ENCODE results near the gene RDH13.

DNA sequence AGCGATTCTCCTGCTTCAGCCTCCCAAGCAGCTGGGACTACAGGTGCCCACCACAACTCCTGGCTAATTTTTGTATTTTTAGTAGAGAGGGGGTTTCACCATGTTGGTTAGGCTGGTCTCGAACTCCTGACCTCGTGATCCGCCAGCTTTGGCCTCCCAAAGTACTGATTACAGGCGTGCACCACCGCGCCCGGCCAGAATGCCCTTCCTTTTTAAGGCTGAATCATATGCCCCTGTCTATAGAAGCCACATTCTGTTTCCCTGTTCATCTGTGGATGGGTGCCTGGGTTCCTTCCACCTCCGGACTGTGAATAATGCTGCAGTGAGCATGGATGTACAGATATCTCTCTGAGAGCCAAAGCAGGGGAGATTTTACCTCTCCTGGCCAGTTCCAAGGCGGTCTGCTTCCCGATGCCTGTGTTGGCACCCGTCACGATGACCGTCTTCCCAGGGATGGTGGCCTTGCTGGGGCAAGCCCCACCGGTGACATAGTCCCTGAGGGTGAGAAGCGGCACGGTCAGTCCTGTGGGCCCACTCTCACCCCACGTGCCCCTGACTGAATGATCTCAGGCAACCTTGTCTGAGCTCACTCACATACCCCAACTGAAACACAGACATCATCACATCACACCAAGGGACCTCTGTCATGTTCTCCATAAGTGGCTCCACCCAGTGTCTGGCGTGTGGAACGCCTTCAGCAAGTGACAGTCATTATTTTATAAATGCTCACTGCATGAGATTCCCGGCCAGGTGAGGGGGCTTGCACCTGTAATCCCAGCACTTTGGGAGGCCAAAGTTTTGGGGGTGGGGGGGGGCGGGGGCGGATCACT, 4.0 kb downstream of the RDH13 start:
- TF ChIP-seq FOXJ3 (CRISPR knock-in tag; IDR thresholded peaks at IDR 0.05), result no peak
- no peak for TF ChIP-seq RAD21 (IDR thresholded peaks at IDR 0.05; ENCODE audit: low read length)
- TF ChIP-seq, protein P1, sequence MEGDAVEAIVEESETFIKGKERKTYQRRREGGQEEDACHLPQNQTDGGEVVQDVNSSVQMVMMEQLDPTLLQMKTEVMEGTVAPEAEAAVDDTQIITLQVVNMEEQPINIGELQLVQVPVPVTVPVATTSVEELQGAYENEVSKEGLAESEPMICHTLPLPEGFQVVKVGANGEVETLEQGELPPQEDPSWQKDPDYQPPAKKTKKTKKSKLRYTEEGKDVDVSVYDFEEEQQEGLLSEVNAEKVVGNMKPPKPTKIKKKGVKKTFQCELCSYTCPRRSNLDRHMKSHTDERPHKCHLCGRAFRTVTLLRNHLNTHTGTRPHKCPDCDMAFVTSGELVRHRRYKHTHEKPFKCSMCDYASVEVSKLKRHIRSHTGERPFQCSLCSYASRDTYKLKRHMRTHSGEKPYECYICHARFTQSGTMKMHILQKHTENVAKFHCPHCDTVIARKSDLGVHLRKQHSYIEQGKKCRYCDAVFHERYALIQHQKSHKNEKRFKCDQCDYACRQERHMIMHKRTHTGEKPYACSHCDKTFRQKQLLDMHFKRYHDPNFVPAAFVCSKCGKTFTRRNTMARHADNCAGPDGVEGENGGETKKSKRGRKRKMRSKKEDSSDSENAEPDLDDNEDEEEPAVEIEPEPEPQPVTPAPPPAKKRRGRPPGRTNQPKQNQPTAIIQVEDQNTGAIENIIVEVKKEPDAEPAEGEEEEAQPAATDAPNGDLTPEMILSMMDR (IDR thresholded peaks at IDR 0.05), result no peak
- TF ChIP-seq GABPA (IDR thresholded peaks at IDR 0.05; ENCODE audit: low read depth), result no peak
- no peak for TF ChIP-seq TAF1 (IDR thresholded peaks at IDR 0.05; ENCODE audit: borderline replicate concordance, low read depth, low read length)
- no peak for TF ChIP-seq NFIC (IDR thresholded peaks at IDR 0.05; ENCODE audit: borderline replicate concordance)
- TF ChIP-seq, protein P2, sequence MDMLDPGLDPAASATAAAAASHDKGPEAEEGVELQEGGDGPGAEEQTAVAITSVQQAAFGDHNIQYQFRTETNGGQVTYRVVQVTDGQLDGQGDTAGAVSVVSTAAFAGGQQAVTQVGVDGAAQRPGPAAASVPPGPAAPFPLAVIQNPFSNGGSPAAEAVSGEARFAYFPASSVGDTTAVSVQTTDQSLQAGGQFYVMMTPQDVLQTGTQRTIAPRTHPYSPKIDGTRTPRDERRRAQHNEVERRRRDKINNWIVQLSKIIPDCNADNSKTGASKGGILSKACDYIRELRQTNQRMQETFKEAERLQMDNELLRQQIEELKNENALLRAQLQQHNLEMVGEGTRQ (IDR thresholded peaks at IDR 0.05; ENCODE audit: borderline replicate concordance, low read depth, low read length), result no peak
